ENCODE measurements around the gene GUCY2F.

GUCY2F gene

DNA sequence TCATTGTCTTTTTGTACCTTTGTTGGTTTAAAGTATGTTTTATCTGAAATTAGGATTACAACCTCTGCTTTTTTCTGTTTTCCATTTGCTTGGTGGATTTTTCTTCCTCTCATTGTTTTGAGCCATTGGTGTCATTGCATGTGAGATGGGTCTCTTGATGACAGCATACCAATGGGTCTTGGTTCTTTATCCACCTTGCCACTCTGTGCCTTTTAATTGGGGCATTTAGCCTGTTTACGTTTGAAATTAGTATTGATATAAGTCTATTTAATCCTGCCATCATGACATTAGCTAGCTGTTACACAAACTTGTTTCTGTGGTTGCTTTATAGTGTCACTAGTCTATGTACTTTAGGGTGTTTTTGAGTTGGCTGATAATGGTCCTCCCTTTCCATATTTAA, 145.7 kb downstream of the GUCY2F start:
- no peak for DNase-seq

DNA sequence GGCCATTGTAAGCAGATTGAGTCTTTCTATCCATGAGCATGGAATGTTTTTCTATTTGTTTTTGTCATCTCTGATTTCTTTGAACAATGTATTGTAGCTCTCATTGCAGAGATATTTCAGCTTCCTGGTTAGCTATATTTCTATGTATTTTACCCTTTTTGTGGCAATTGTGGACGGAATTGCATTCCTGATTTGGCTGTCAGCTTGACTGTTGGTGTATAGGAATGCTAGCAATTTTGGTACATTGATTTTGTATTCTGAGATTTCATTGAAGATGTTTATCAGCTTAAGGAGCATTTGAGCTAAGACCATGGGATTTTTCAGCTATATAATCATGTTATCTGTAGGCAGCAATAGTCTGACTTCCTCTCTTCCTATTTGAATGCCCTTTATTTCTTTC, 154.6 kb downstream of the GUCY2F start:
- no peak for DNase-seq

All from T-helper 2 cell (primary cell).